ENCODE results near the gene PRDM13. TPM values are rescaled to one million over a fixed set of nuclear protein-coding genes. Genes with fewer than 3 reads are reported as not detected.
A peak's percentile ranks its signal among the peaks of the same experiment; 100 is the strongest.
"Not testable (repeated sequence)": the region's sequence is repeated elsewhere in the genome, so short reads cannot be mapped to it uniquely, and the experiment has no call there.

The PRDM13 gene
- total RNA-seq, 2 donors from 2014 or later: not detected

GRCh38 chr6:99589290-99589672 lies 17.4 kb upstream of the PRDM13 start:
- H3K4me1 ChIP-seq: peaks cover 0 to 28% of the 10 kb centered on the region in 2 donors
- H3K27me3 ChIP-seq: peaks cover 34 to 35% of the 10 kb centered on the region in 2 donors
- no peak overlapping the region for H3K27ac ChIP-seq
- TF ChIP-seq, protein P1, sequence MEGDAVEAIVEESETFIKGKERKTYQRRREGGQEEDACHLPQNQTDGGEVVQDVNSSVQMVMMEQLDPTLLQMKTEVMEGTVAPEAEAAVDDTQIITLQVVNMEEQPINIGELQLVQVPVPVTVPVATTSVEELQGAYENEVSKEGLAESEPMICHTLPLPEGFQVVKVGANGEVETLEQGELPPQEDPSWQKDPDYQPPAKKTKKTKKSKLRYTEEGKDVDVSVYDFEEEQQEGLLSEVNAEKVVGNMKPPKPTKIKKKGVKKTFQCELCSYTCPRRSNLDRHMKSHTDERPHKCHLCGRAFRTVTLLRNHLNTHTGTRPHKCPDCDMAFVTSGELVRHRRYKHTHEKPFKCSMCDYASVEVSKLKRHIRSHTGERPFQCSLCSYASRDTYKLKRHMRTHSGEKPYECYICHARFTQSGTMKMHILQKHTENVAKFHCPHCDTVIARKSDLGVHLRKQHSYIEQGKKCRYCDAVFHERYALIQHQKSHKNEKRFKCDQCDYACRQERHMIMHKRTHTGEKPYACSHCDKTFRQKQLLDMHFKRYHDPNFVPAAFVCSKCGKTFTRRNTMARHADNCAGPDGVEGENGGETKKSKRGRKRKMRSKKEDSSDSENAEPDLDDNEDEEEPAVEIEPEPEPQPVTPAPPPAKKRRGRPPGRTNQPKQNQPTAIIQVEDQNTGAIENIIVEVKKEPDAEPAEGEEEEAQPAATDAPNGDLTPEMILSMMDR (IDR thresholded peaks at IDR 0.05): no peak
- peaks cover 0 to 5% of the 10 kb centered on the region in 2 donors for H3K9me3 ChIP-seq
- peak overlapping the region; percentile 32 to 48 for H3K4me3 ChIP-seq
- no peak for DNase-seq (ENCODE audit: low spot score)
- H3K36me3 ChIP-seq: no peaks in the 10 kb centered on the region

DNA sequence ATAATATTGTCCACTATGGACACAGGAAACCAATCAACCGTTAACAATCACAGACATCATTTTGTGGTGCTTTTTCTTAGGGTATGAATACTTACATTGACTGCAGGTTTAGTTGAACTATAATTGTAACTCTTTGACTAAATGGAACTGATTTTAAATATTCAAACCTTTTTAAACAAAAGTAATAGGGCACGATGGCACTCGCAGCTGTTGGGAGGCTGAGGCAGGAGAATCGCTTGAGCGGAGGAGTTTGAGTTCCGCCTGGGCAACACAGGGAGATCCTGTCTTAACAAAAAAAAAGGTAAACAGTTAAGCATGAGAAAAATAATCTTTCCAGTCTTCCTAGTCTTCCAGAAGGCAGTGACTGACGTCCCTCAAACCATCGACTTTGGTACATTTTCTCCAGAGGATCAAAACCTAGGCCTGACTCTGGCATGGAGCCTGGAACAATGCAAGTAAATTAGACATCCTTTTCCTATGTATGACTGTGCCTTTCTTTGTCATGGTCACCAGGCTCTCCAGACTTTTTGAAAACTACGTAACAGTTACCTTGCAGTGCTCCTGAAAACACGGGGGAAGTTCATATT lies 16.6 kb upstream of the PRDM13 start:
- Histone ChIP-seq H3K27ac (no peak overlapping the region), H3K4me1 (peaks cover 0 to 28% of the 10 kb centered on the region in 2 donors), H3K4me3 (no peak overlapping the region), H3K27me3 (peaks cover 38 to 39% of the 10 kb centered on the region in 2 donors), H3K9me3 (peaks cover 0 to 12% of the 10 kb centered on the region in 2 donors), H3K36me3 (no peaks in the 10 kb centered on the region)
- TF ChIP-seq, protein P1 (IDR thresholded peaks at IDR 0.05): no peak
- DNase-seq (ENCODE audit: low spot score): no peak

GRCh38 chr6:99590728-99591672 lies 15.6 kb upstream of the PRDM13 start:
- peaks cover 0 to 28% of the 10 kb centered on the region in 2 donors for H3K4me1 ChIP-seq
- peaks cover 38 to 39% of the 10 kb centered on the region in 2 donors for H3K27me3 ChIP-seq
- peak overlapping the region in 1 of 2 donors; percentile 12 for H3K4me3 ChIP-seq
- no peak for DNase-seq (ENCODE audit: low spot score)
- peaks cover 0 to 17% of the 10 kb centered on the region in 2 donors for H3K9me3 ChIP-seq
- TF ChIP-seq, protein P1 (IDR thresholded peaks at IDR 0.05): no peak
- H3K27ac ChIP-seq: no peak overlapping the region
- no peaks in the 10 kb centered on the region for H3K36me3 ChIP-seq

GRCh38 chr6:99591673-99592364 lies 14.8 kb upstream of the PRDM13 start:
- no peak for DNase-seq (ENCODE audit: low spot score)
- H3K27me3 ChIP-seq: peaks cover 38 to 39% of the 10 kb centered on the region in 2 donors

GRCh38 chr6:99592900-99593299 lies 13.7 kb upstream of the PRDM13 start:
- no peak for DNase-seq (ENCODE audit: low spot score)
- H3K27ac ChIP-seq: no peak overlapping the region

More at GRCh38 chr6:99591673-99592364, 14.8 kb upstream of the PRDM13 start:
- Histone ChIP-seq H3K36me3 (no peaks in the 10 kb centered on the region), H3K4me1 (peaks cover 0 to 28% of the 10 kb centered on the region in 2 donors), H3K9me3 (peaks cover 0 to 17% of the 10 kb centered on the region in 2 donors), H3K27ac (no peak overlapping the region), H3K4me3 (no peak overlapping the region)
- TF ChIP-seq, protein P1 (IDR thresholded peaks at IDR 0.05): no peak

GRCh38 chr6:99594696-99595095 lies 11.9 kb upstream of the PRDM13 start:
- H3K36me3 ChIP-seq; DNase-seq (ENCODE audit: low spot score); H3K4me3 ChIP-seq; H3K27ac ChIP-seq: not testable (repeated sequence)
- Histone ChIP-seq H3K9me3 (peaks cover 0 to 17% of the 10 kb centered on the region in 2 donors), H3K27me3 (peaks cover 38 to 41% of the 10 kb centered on the region in 2 donors), H3K4me1 (peaks cover 0 to 13% of the 10 kb centered on the region in 2 donors)

More at GRCh38 chr6:99592900-99593299, 13.7 kb upstream of the PRDM13 start:
- H3K36me3 ChIP-seq: no peaks in the 10 kb centered on the region
- H3K27me3 ChIP-seq: peaks cover 38 to 39% of the 10 kb centered on the region in 2 donors
- peaks cover 0 to 28% of the 10 kb centered on the region in 2 donors for H3K4me1 ChIP-seq
- H3K4me3 ChIP-seq: no peak overlapping the region
- peaks cover 0 to 17% of the 10 kb centered on the region in 2 donors for H3K9me3 ChIP-seq
- TF ChIP-seq, protein P1 (IDR thresholded peaks at IDR 0.05): no peak
